ENCODE data around the gene COBL. TPM values are rescaled to one million over a fixed set of nuclear protein-coding genes. Genes with fewer than 3 reads are reported as not detected.

The COBL gene
- polyA plus RNA-seq, 1 donor = 30.5 TPM

- Histone ChIP-seq H3K27ac (ENCODE audit: low read length) (no peak overlapping the region), H3K9me3 (ENCODE audit: control insufficient read depth, low read depth, low read length) (no peaks in the 10 kb centered on the region), H3K4me1 (ENCODE audit: control insufficient read depth, insufficient read depth, low read length) (no peaks in the 10 kb centered on the region), H3K27me3 (ENCODE audit: control insufficient read depth, insufficient read depth, low read length) (no peaks in the 10 kb centered on the region), H3K4me3 (ENCODE audit: low read length) (no peak overlapping the region), H3K36me3 (ENCODE audit: control insufficient read depth, insufficient read depth, low read length) (peaks cover 11% of the 10 kb centered on the region)
- 100% methylated on average over 1 of the region's 7 CpGs for WGBS (ENCODE audit: insufficient coverage, low lambda C conversion rate)
- DNase-seq = peak in 1 of 2 donors; percentile 39
These were observed 297.3 kb downstream of the COBL start for GRCh38 chr7:51019191-51019844.

GRCh38 chr7:51017576-51018535, 298.8 kb downstream of the COBL start:
- DNase-seq = no peak
- Histone ChIP-seq H3K27ac (ENCODE audit: low read length) (no peak overlapping the region), H3K27me3 (ENCODE audit: control insufficient read depth, insufficient read depth, low read length) (no peaks in the 10 kb centered on the region), H3K4me1 (ENCODE audit: control insufficient read depth, insufficient read depth, low read length) (no peaks in the 10 kb centered on the region), H3K9me3 (ENCODE audit: control insufficient read depth, low read depth, low read length) (no peaks in the 10 kb centered on the region), H3K4me3 (ENCODE audit: low read length) (no peak overlapping the region), H3K36me3 (ENCODE audit: control insufficient read depth, insufficient read depth, low read length) (peaks cover 10% of the 10 kb centered on the region)
- 100% methylated on average over 1 of the region's 16 CpGs for WGBS (ENCODE audit: insufficient coverage, low lambda C conversion rate)

GRCh38 chr7:51016546-51016945, 300.1 kb downstream of the COBL start:
- Histone ChIP-seq H3K27ac (ENCODE audit: low read length) (no peak overlapping the region), H3K4me1 (ENCODE audit: control insufficient read depth, insufficient read depth, low read length) (no peaks in the 10 kb centered on the region), H3K4me3 (ENCODE audit: low read length) (no peak overlapping the region), H3K27me3 (ENCODE audit: control insufficient read depth, insufficient read depth, low read length) (no peaks in the 10 kb centered on the region), H3K9me3 (ENCODE audit: control insufficient read depth, low read depth, low read length) (no peaks in the 10 kb centered on the region), H3K36me3 (ENCODE audit: control insufficient read depth, insufficient read depth, low read length) (peaks cover 5% of the 10 kb centered on the region)
- DNase-seq = no peak
- WGBS (ENCODE audit: insufficient coverage, low lambda C conversion rate) = 100% methylated on average over 1 of the region's 9 CpGs

- H3K36me3 ChIP-seq (ENCODE audit: control insufficient read depth, insufficient read depth, low read length) = peaks cover 5% of the 10 kb centered on the region
- H3K4me1 ChIP-seq (ENCODE audit: control insufficient read depth, insufficient read depth, low read length) = no peaks in the 10 kb centered on the region
- WGBS (ENCODE audit: insufficient coverage, low lambda C conversion rate) = 97% methylated on average over 4 of the region's 11 CpGs
- H3K9me3 ChIP-seq (ENCODE audit: control insufficient read depth, low read depth, low read length) = no peaks in the 10 kb centered on the region
- H3K27ac ChIP-seq (ENCODE audit: low read length) = no peak overlapping the region
- no peak overlapping the region for H3K4me3 ChIP-seq (ENCODE audit: low read length)
- H3K27me3 ChIP-seq (ENCODE audit: control insufficient read depth, insufficient read depth, low read length) = no peaks in the 10 kb centered on the region
- no peak for DNase-seq
These were observed 301.0 kb downstream of the COBL start for GRCh38 chr7:51015581-51015980.

GRCh38 chr7:51014811-51015210, 301.8 kb downstream of the COBL start:
- H3K27me3 ChIP-seq (ENCODE audit: control insufficient read depth, insufficient read depth, low read length) = no peaks in the 10 kb centered on the region
- H3K36me3 ChIP-seq (ENCODE audit: control insufficient read depth, insufficient read depth, low read length) = peaks cover 5% of the 10 kb centered on the region
- H3K4me3 ChIP-seq (ENCODE audit: low read length) = no peak overlapping the region
- H3K27ac ChIP-seq (ENCODE audit: low read length) = no peak overlapping the region
- H3K4me1 ChIP-seq (ENCODE audit: control insufficient read depth, insufficient read depth, low read length) = no peaks in the 10 kb centered on the region
- no CpG with 5 or more reads among the region's 16 CpGs for WGBS (ENCODE audit: insufficient coverage, low lambda C conversion rate)
- DNase-seq = no peak
- H3K9me3 ChIP-seq (ENCODE audit: control insufficient read depth, low read depth, low read length) = no peaks in the 10 kb centered on the region

- Histone ChIP-seq H3K4me3 (ENCODE audit: low read length) (no peak overlapping the region), H3K4me1 (ENCODE audit: control insufficient read depth, insufficient read depth, low read length) (no peaks in the 10 kb centered on the region), H3K36me3 (ENCODE audit: control insufficient read depth, insufficient read depth, low read length) (peaks cover 3% of the 10 kb centered on the region), H3K27me3 (ENCODE audit: control insufficient read depth, insufficient read depth, low read length) (no peaks in the 10 kb centered on the region), H3K9me3 (ENCODE audit: control insufficient read depth, low read depth, low read length) (no peaks in the 10 kb centered on the region), H3K27ac (ENCODE audit: low read length) (no peak overlapping the region)
- WGBS (ENCODE audit: insufficient coverage, low lambda C conversion rate) = 100% methylated on average over 1 of the region's 21 CpGs
- DNase-seq = no peak
These were observed 302.6 kb downstream of the COBL start for GRCh38 chr7:51013861-51014511.

GRCh38 chr7:51013218-51013786, 303.3 kb downstream of the COBL start:
- H3K27me3 ChIP-seq (ENCODE audit: control insufficient read depth, insufficient read depth, low read length) = no peaks in the 10 kb centered on the region
- DNase-seq = no peak
- WGBS (ENCODE audit: insufficient coverage, low lambda C conversion rate) = 80% methylated on average over 1 of the region's 17 CpGs
- no peak overlapping the region for H3K4me3 ChIP-seq (ENCODE audit: low read length)
- H3K9me3 ChIP-seq (ENCODE audit: control insufficient read depth, low read depth, low read length) = no peaks in the 10 kb centered on the region
- peaks cover 3% of the 10 kb centered on the region for H3K36me3 ChIP-seq (ENCODE audit: control insufficient read depth, insufficient read depth, low read length)
- no peak overlapping the region for H3K27ac ChIP-seq (ENCODE audit: low read length)
- H3K4me1 ChIP-seq (ENCODE audit: control insufficient read depth, insufficient read depth, low read length) = no peaks in the 10 kb centered on the region

GRCh38 chr7:51012569-51013217, 303.9 kb downstream of the COBL start:
- DNase-seq = no peak
- Histone ChIP-seq H3K36me3 (ENCODE audit: control insufficient read depth, insufficient read depth, low read length) (peaks cover 3% of the 10 kb centered on the region), H3K27me3 (ENCODE audit: control insufficient read depth, insufficient read depth, low read length) (no peaks in the 10 kb centered on the region), H3K9me3 (ENCODE audit: control insufficient read depth, low read depth, low read length) (no peaks in the 10 kb centered on the region), H3K27ac (ENCODE audit: low read length) (no peak overlapping the region), H3K4me3 (ENCODE audit: low read length) (no peak overlapping the region), H3K4me1 (ENCODE audit: control insufficient read depth, insufficient read depth, low read length) (no peaks in the 10 kb centered on the region)
- WGBS (ENCODE audit: insufficient coverage, low lambda C conversion rate) = 100% methylated on average over 1 of the region's 8 CpGs

GRCh38 chr7:51011710-51012350, 304.8 kb downstream of the COBL start:
- no peak for DNase-seq
- Histone ChIP-seq H3K4me1 (ENCODE audit: control insufficient read depth, insufficient read depth, low read length) (no peaks in the 10 kb centered on the region), H3K27ac (ENCODE audit: low read length) (no peak overlapping the region), H3K9me3 (ENCODE audit: control insufficient read depth, low read depth, low read length) (no peaks in the 10 kb centered on the region), H3K27me3 (ENCODE audit: control insufficient read depth, insufficient read depth, low read length) (no peaks in the 10 kb centered on the region), H3K4me3 (ENCODE audit: low read length) (no peak overlapping the region), H3K36me3 (ENCODE audit: control insufficient read depth, insufficient read depth, low read length) (peaks cover 3% of the 10 kb centered on the region)
- WGBS (ENCODE audit: insufficient coverage, low lambda C conversion rate) = no CpG with 5 or more reads among the region's 7 CpGs

Measured in large intestine (tissue), 3 donors.